CD14-positive monocyte (primary cell): ENCODE data around the gene WDPCP. TPM values are rescaled to one million over a fixed set of nuclear protein-coding genes. Genes with fewer than 3 reads are reported as not detected.
"Not testable (repeated sequence)": the region's sequence is repeated elsewhere in the genome, so short reads cannot be mapped to it uniquely, and the experiment has no call there.

ENCODE experiments used
- DNase-seq, 3 donors: peaks; one replicate each; pipeline ENCODE4 v3.0.0-alpha.2; 2011 to 2022
- H2AFZ ChIP-seq: 2 replicates; pipeline ENCODE4 v1.6.0; 2012; ENCODE audit warnings: mild to moderate bottlenecking, low read depth, low read length, inconsistent platforms; ENCODE audit not compliant: insufficient read depth, poor library complexity, severe bottlenecking
- H3K27ac ChIP-seq, 2 donors: 1 replicate in 1 of 2; 2 replicates in 1 of 2; pipeline ENCODE4 v1.5.1; 2012 to 2013; ENCODE audit warnings: low read length in 2 of 2, control low read depth in 1 of 2, inconsistent platforms in 1 of 2, low read depth in 1 of 2, mild to moderate bottlenecking in 1 of 2
- H3K27me3 ChIP-seq, 2 donors: one replicate each; pipeline versions ENCODE4 v1.6.0 to v1.6.1; 2011 to 2013; ENCODE audit warnings: low read length in 2 of 2; ENCODE audit not compliant: control insufficient read depth in 2 of 2, insufficient read depth in 2 of 2
- H3K36me3 ChIP-seq, 2 donors: replicated peaks in 1 of 2; 1 replicate in 1 of 2; 2 replicates in 1 of 2; pipeline versions ENCODE4 v1.5.1 to v1.6.1; 2012 to 2013; ENCODE audit warnings: low read length in 2 of 2, control low read depth in 1 of 2, inconsistent platforms in 1 of 2, mild to moderate bottlenecking in 1 of 2; ENCODE audit not compliant: insufficient read depth in 2 of 2, control insufficient read depth in 1 of 2
- H3K4me1 ChIP-seq, 2 donors: 1 replicate in 1 of 2; 2 replicates in 1 of 2; pipeline versions ENCODE4 v1.5.1 to v1.6.1; 2012 to 2013; ENCODE audit warnings: low read length in 2 of 2, control low read depth in 1 of 2, inconsistent platforms in 1 of 2, mild to moderate bottlenecking in 1 of 2, moderate library complexity in 1 of 2; ENCODE audit not compliant: insufficient read depth in 2 of 2, control insufficient read depth in 1 of 2
- H3K4me2 ChIP-seq: replicated peaks from 2 replicates; pipeline ENCODE3; 2012; ENCODE audit warnings: low read length, moderate library complexity, mild to moderate bottlenecking; ENCODE audit not compliant: poor library complexity, severe bottlenecking; ENCODE audit errors: extremely low read depth
- H3K4me3 ChIP-seq, 3 experiments: fragments of 200-600 bp in 1 of 3; sonication (generic) in 1 of 3; replicated peaks in 1 of 3; 1 replicate in 2 of 3; 2 replicates in 1 of 3; pipeline ENCODE4 v1.5.1; 2011 to 2013; ENCODE audit warnings: low read length in 3 of 3, mild to moderate bottlenecking in 3 of 3, control low read depth in 2 of 3, low read depth in 2 of 3, inconsistent platforms in 1 of 3, moderate library complexity in 1 of 3
- H3K79me2 ChIP-seq: 2 replicates; pipeline ENCODE4 v1.6.0; 2012; ENCODE audit warnings: mild to moderate bottlenecking, control low read depth, inconsistent platforms, low read length, moderate library complexity; ENCODE audit not compliant: insufficient read depth
- H3K9ac ChIP-seq: 2 replicates; pipeline ENCODE4 v1.6.0; 2017; ENCODE audit warnings: low read length, mild to moderate bottlenecking; ENCODE audit not compliant: insufficient read depth, poor library complexity, severe bottlenecking
- H3K9me3 ChIP-seq, 2 donors: replicated peaks in 1 of 2; 1 replicate in 1 of 2; 2 replicates in 1 of 2; pipeline versions ENCODE4 v1.5.1 to v1.6.1; 2012 to 2013; ENCODE audit warnings: low read length in 2 of 2, control low read depth in 1 of 2; ENCODE audit not compliant: control insufficient read depth in 1 of 2, insufficient read depth in 1 of 2
- H4K20me1 ChIP-seq: 2 replicates; pipeline ENCODE4 v1.6.0; 2012; ENCODE audit warnings: mild to moderate bottlenecking, low read length, control low read depth, moderate library complexity; ENCODE audit not compliant: insufficient read depth
- H3K27ac Mint-ChIP-seq, 7 donors: one replicate each; pipeline ENCODE4 v1.8.0; 2020; ENCODE audit warnings: mild to moderate bottlenecking in 7 of 7, mixed read lengths in 7 of 7, moderate library complexity in 6 of 7, inconsistent platforms in 2 of 7
- H3K27me3 Mint-ChIP-seq, 3 donors: one replicate each; pipeline ENCODE4 v1.8.0; 2021 to 2022; ENCODE audit warnings: low read depth in 3 of 3, mild to moderate bottlenecking in 3 of 3, mixed read lengths in 3 of 3, moderate library complexity in 3 of 3, inconsistent platforms in 1 of 3
- H3K36me3 Mint-ChIP-seq, 2 donors: one replicate each; pipeline ENCODE4 v1.8.0; 2020; ENCODE audit warnings: mixed read lengths in 2 of 2, inconsistent platforms in 1 of 2, mild to moderate bottlenecking in 1 of 2
- H3K4me1 Mint-ChIP-seq: one replicate; pipeline ENCODE4 v1.8.0; 2020; ENCODE audit warnings: mild to moderate bottlenecking, mixed read lengths
- H3K4me3 Mint-ChIP-seq, 2 donors: one replicate each; pipeline ENCODE4 v1.8.0; 2020; ENCODE audit warnings: mild to moderate bottlenecking in 2 of 2, mixed read lengths in 2 of 2, moderate library complexity in 1 of 2
- H3K9me3 Mint-ChIP-seq, 7 donors: one replicate each; pipeline ENCODE4 v1.8.0; 2020 to 2022; ENCODE audit warnings: mixed read lengths in 7 of 7, mild to moderate bottlenecking in 6 of 7, moderate library complexity in 6 of 7, inconsistent platforms in 2 of 7
- WGBS: methylation state at CpG from one replicate; pipeline ENCODE4 v1.1.5; 2013; ENCODE audit warnings: missing lambda C conversion rate; ENCODE audit not compliant: insufficient coverage; 5-methylcytosine and 5-hydroxymethylcytosine counted together
- intact Hi-C, 2 donors: fragments of 100-400 bp; cut with micrococcal nuclease; formaldehyde crosslinking; loops; one replicate each; pipeline versions ENCODE4 v1.15.0 to v1.15.1; 2023
- polyA plus RNA-seq, 3 donors: library from polyadenylated mRNA; depleted of rRNA in 1 of 3; unstranded in 2 of 3; stranded (reverse) in 1 of 3; fragments of 300-500 nt in 2 of 3; fragments of >200 nt in 1 of 3; fragmentation: Illumina TruSeq in 2 of 3; gene quantifications; 1 replicate in 2 of 3; 2 replicates in 1 of 3; pipeline ENCODE4 v1.2.3, GENCODE V29; 2012 to 2021
- TF ChIP-seq, protein P1 (sequence below): fragments of 200-600 bp; IDR thresholded peaks from one replicate; pipeline ENCODE4 v1.8.0; 2022; ENCODE audit warnings: antibody characterized with exemption, mild to moderate bottlenecking

WDPCP gene
- polyA plus RNA-seq, 3 donors = 3.3 to 5.2 (median 3.7) TPM

- H3K27me3 Mint-ChIP-seq, DNase-seq, H3K27me3 ChIP-seq, H3K4me3 ChIP-seq, H3K4me3 Mint-ChIP-seq, intact Hi-C loops, H3K9ac ChIP-seq, H3K4me1 Mint-ChIP-seq, H3K4me1 ChIP-seq, H3K27ac Mint-ChIP-seq, H4K20me1 ChIP-seq, H3K27ac ChIP-seq, H3K79me2 ChIP-seq, H3K4me2 ChIP-seq, H3K36me3 ChIP-seq, H2AFZ ChIP-seq: not testable (repeated sequence)
- Mint-ChIP-seq H3K36me3 (peaks cover 5 to 13% of the 10 kb centered on the region in 2 donors), H3K9me3 (peaks cover 16 to 30% (median 23%) of the 10 kb centered on the region in 7 donors)
- no CpG with 5 or more reads among the region's 3 CpGs for WGBS
- H3K9me3 ChIP-seq = peaks cover 5 to 20% of the 10 kb centered on the region in 2 donors
These were observed 15.3 kb downstream of the WDPCP start for GRCh38 chr2:63573026-63573425.

DNA sequence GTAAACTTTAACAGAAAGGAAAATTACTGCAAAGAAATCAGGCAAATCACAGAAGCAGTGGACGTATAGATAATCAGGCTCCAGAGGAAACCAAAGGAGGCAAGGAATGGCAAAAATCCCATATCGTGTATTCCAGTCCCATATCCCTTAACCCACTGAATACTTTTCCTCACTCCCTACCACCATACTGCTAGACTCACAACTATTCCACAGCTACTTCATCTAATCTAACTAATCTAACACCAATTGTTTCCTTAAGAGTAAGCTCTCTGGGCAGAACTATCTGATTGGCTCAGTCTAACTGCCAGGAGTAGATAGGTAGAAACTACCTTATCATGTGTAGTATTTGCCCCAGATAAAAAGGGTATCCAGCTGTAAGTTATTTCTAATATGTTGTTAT lies 16.3 kb downstream of the WDPCP start:
- Histone ChIP-seq H3K27ac (no peak overlapping the region), H3K4me2 (no peak overlapping the region), H4K20me1 (no peaks in the 10 kb centered on the region), H3K4me1 (no peaks in the 10 kb centered on the region), H3K4me3 (no peak overlapping the region), H3K9ac (no peak overlapping the region), H3K36me3 (no peaks in the 10 kb centered on the region), H3K27me3 (no peaks in the 10 kb centered on the region), H3K79me2 (peaks cover 4% of the 10 kb centered on the region), H2AFZ (no peak overlapping the region), H3K9me3 (peaks cover 13 to 29% of the 10 kb centered on the region in 2 donors)
- H3K4me1 Mint-ChIP-seq = no peaks in the 10 kb centered on the region
- peaks cover 0 to 3% (median 0%) of the 10 kb centered on the region in 3 donors for H3K27me3 Mint-ChIP-seq
- H3K9me3 Mint-ChIP-seq = peaks cover 20 to 37% (median 31%) of the 10 kb centered on the region in 7 donors
- TF ChIP-seq, protein P1, sequence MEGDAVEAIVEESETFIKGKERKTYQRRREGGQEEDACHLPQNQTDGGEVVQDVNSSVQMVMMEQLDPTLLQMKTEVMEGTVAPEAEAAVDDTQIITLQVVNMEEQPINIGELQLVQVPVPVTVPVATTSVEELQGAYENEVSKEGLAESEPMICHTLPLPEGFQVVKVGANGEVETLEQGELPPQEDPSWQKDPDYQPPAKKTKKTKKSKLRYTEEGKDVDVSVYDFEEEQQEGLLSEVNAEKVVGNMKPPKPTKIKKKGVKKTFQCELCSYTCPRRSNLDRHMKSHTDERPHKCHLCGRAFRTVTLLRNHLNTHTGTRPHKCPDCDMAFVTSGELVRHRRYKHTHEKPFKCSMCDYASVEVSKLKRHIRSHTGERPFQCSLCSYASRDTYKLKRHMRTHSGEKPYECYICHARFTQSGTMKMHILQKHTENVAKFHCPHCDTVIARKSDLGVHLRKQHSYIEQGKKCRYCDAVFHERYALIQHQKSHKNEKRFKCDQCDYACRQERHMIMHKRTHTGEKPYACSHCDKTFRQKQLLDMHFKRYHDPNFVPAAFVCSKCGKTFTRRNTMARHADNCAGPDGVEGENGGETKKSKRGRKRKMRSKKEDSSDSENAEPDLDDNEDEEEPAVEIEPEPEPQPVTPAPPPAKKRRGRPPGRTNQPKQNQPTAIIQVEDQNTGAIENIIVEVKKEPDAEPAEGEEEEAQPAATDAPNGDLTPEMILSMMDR = no peak
- no peak overlapping the region for H3K4me3 Mint-ChIP-seq
- no peak for DNase-seq
- no peak overlapping the region for H3K27ac Mint-ChIP-seq
- intact Hi-C loops = no loop called here
- peaks cover 5 to 15% of the 10 kb centered on the region in 2 donors for H3K36me3 Mint-ChIP-seq
- WGBS = 100% methylated on average over 1 of the region's 2 CpGs
